H9 (cell line): ENCODE measurements around the gene SQSTM1. TPM values are rescaled to one million over a fixed set of nuclear protein-coding genes. Genes with fewer than 3 reads are reported as not detected.

Experiments
- DNase-seq: peaks from one replicate; pipeline ENCODE4 v3.0.0-alpha.2; 2017
- H2AFZ ChIP-seq: one replicate; pipeline ENCODE4 v1.6.1; 2013; ENCODE audit warnings: mild to moderate bottlenecking, low read length, control low read depth, moderate library complexity
- H2AK5ac ChIP-seq: 2 replicates; pipeline ENCODE4 v1.6.1; 2013; ENCODE audit warnings: low read length, control low read depth, mixed read lengths; ENCODE audit not compliant: insufficient read length
- H2BK120ac ChIP-seq: one replicate; pipeline ENCODE4 v1.6.1; 2013; ENCODE audit warnings: low read depth, mild to moderate bottlenecking, low read length, control low read depth, inconsistent platforms; ENCODE audit not compliant: poor library complexity, severe bottlenecking
- H2BK12ac ChIP-seq: 2 replicates; pipeline ENCODE4 v1.6.1; 2013; ENCODE audit warnings: low read length, control low read depth, mixed read lengths, low read depth; ENCODE audit not compliant: insufficient read length
- H2BK15ac ChIP-seq: 2 replicates; pipeline ENCODE4 v1.6.1; 2013; ENCODE audit warnings: low read depth, low read length, control low read depth
- H2BK20ac ChIP-seq: one replicate; pipeline ENCODE4 v1.6.1; 2013; ENCODE audit warnings: low read depth, mild to moderate bottlenecking, low read length, control low read depth, inconsistent platforms; ENCODE audit not compliant: poor library complexity, severe bottlenecking
- H2BK5ac ChIP-seq: 2 replicates; pipeline ENCODE4 v1.6.1; 2013; ENCODE audit warnings: low read length, control low read depth, mixed read lengths; ENCODE audit not compliant: insufficient read length
- H3K14ac ChIP-seq: 2 replicates; pipeline ENCODE4 v1.6.1; 2013; ENCODE audit warnings: low read length, control low read depth; ENCODE audit not compliant: insufficient read depth
- H3K18ac ChIP-seq: 2 replicates; pipeline ENCODE4 v1.6.1; 2013; ENCODE audit warnings: low read depth, mild to moderate bottlenecking, mixed read lengths, low read length, control low read depth; ENCODE audit not compliant: insufficient read length
- H3K23ac ChIP-seq: 2 replicates; pipeline ENCODE4 v1.6.1; 2013; ENCODE audit warnings: low read length, control low read depth, mixed read lengths, low read depth; ENCODE audit not compliant: insufficient read length
- H3K23me2 ChIP-seq: 2 replicates; pipeline ENCODE4 v1.6.1; 2013; ENCODE audit warnings: low read depth, mild to moderate bottlenecking, mixed read lengths, low read length, control low read depth; ENCODE audit not compliant: insufficient read length, poor library complexity, severe bottlenecking
- H3K27ac ChIP-seq: 2 replicates; pipeline ENCODE4 v1.5.1; 2013; ENCODE audit warnings: low read length, control low read depth, mixed read lengths, low read depth; ENCODE audit not compliant: insufficient read length
- H3K27me3 ChIP-seq: 2 replicates; pipeline ENCODE4 v1.6.1; 2013; ENCODE audit warnings: low read length, control low read depth, inconsistent platforms; ENCODE audit not compliant: insufficient read depth
- H3K4ac ChIP-seq: 2 replicates; pipeline ENCODE4 v1.6.1; 2013; ENCODE audit warnings: low read depth, mild to moderate bottlenecking, control low read depth, inconsistent platforms, low read length, moderate library complexity
- H3K4me1 ChIP-seq: 2 replicates; pipeline ENCODE4 v1.6.1; 2013; ENCODE audit warnings: low read length, control low read depth, inconsistent platforms; ENCODE audit not compliant: insufficient read depth
- H3K4me2 ChIP-seq: 2 replicates; pipeline ENCODE4 v1.6.1; 2013; ENCODE audit warnings: low read length, control low read depth, mixed read lengths; ENCODE audit not compliant: insufficient read length, insufficient read depth
- H3K56ac ChIP-seq: 2 replicates; pipeline ENCODE4 v1.6.1; 2013; ENCODE audit warnings: low read depth, mild to moderate bottlenecking, mixed read lengths, low read length, control low read depth; ENCODE audit not compliant: insufficient read length
- H3K79me1 ChIP-seq: 2 replicates; pipeline ENCODE4 v1.6.1; 2013; ENCODE audit warnings: low read depth, mild to moderate bottlenecking, moderate library complexity, low read length, control low read depth, inconsistent platforms; ENCODE audit not compliant: insufficient read depth, poor library complexity, severe bottlenecking
- H3K79me2 ChIP-seq: 2 replicates; pipeline ENCODE4 v1.6.1; 2013; ENCODE audit warnings: low read length, control low read depth, inconsistent platforms; ENCODE audit not compliant: insufficient read depth
- H3K9ac ChIP-seq: 2 replicates; pipeline ENCODE4 v1.6.1; 2013; ENCODE audit warnings: low read length, control low read depth, mixed read lengths; ENCODE audit not compliant: insufficient read length; ENCODE audit errors: extremely low read depth
- H3K9me3 ChIP-seq: one replicate; pipeline ENCODE4 v1.6.1; 2013; ENCODE audit warnings: low read depth, low read length, inconsistent platforms; ENCODE audit not compliant: control insufficient read depth
- H3T11ph ChIP-seq: one replicate; pipeline ENCODE4 v1.6.1; 2013; ENCODE audit warnings: mild to moderate bottlenecking, low read length, control low read depth, inconsistent platforms
- H4K20me1 ChIP-seq: one replicate; pipeline ENCODE4 v1.6.1; 2013; ENCODE audit not compliant: control insufficient read depth, insufficient read length, insufficient read depth
- H4K5ac ChIP-seq: 2 replicates; pipeline ENCODE4 v1.6.1; 2013; ENCODE audit warnings: low read depth, mild to moderate bottlenecking, mixed read lengths, low read length, control low read depth; ENCODE audit not compliant: insufficient read length
- H4K8ac ChIP-seq: replicated peaks from 2 replicates; pipeline ENCODE4 v1.6.1; 2013; ENCODE audit warnings: low read length, control low read depth, mixed read lengths, low read depth; ENCODE audit not compliant: insufficient read length
- H4K91ac ChIP-seq: 2 replicates; pipeline ENCODE4 v1.6.1; 2013; ENCODE audit warnings: low read depth, mild to moderate bottlenecking, moderate library complexity, mixed read lengths, low read length, control low read depth; ENCODE audit not compliant: insufficient read length
- H3K27ac Mint-ChIP-seq, 3 experiments: 2 replicates in 2 of 3; 3 replicates in 1 of 3; pipeline ENCODE4 v1.8.0; 2020 to 2021; ENCODE audit warnings: mixed read lengths in 3 of 3, mild to moderate bottlenecking in 1 of 3, moderate library complexity in 1 of 3
- H3K27me3 Mint-ChIP-seq: 2 replicates; pipeline ENCODE4 v1.8.0; 2021; ENCODE audit warnings: low read depth, mild to moderate bottlenecking, moderate library complexity, mixed read lengths
- H3K36me3 Mint-ChIP-seq, 3 experiments: 2 replicates in 2 of 3; 3 replicates in 1 of 3; pipeline ENCODE4 v1.8.0; 2020 to 2021; ENCODE audit warnings: low read depth in 3 of 3, mixed read lengths in 3 of 3; ENCODE audit not compliant: insufficient read depth in 1 of 3
- H3K4me1 Mint-ChIP-seq, 2 experiments: 2 replicates each; pipeline ENCODE4 v1.8.0; 2020; ENCODE audit warnings: mixed read lengths in 2 of 2
- H3K4me3 Mint-ChIP-seq, 2 experiments: 2 replicates in 1 of 2; 3 replicates in 1 of 2; pipeline ENCODE4 v1.8.0; 2020 to 2021; ENCODE audit warnings: mild to moderate bottlenecking in 2 of 2, mixed read lengths in 2 of 2, moderate library complexity in 1 of 2
- H3K9me3 Mint-ChIP-seq, 2 experiments: 2 replicates in 1 of 2; 3 replicates in 1 of 2; pipeline ENCODE4 v1.8.0; 2020; ENCODE audit warnings: mild to moderate bottlenecking in 2 of 2, mixed read lengths in 2 of 2, moderate library complexity in 1 of 2
- WGBS: extraction: QIAGEN DNeasy Blood & Tissue Kit; methylation state at CpG from one replicate; pipeline ENCODE4 v1.1.7; 2013; ENCODE audit warnings: missing lambda C conversion rate, low lambda C conversion rate, mixed read lengths; ENCODE audit not compliant: insufficient read length; ENCODE audit errors: extremely low coverage; 5-methylcytosine and 5-hydroxymethylcytosine counted together
- total RNA-seq: library from RNA; stranded (reverse); gene quantifications from 2 replicates; pipeline ENCODE4 v1.2.1, GENCODE V29; 2021
- TF ChIP-seq, protein P1 (sequence below): fragments of 200-600 bp; sonication (generic); conservative IDR thresholded peaks from 3 replicates; pipeline ENCODE4 v1.8.0; 2021; ENCODE audit warnings: antibody characterized with exemption, mild to moderate bottlenecking

SQSTM1 gene
- total RNA-seq, 1 experiment from 2014 or later: 144 TPM

DNA sequence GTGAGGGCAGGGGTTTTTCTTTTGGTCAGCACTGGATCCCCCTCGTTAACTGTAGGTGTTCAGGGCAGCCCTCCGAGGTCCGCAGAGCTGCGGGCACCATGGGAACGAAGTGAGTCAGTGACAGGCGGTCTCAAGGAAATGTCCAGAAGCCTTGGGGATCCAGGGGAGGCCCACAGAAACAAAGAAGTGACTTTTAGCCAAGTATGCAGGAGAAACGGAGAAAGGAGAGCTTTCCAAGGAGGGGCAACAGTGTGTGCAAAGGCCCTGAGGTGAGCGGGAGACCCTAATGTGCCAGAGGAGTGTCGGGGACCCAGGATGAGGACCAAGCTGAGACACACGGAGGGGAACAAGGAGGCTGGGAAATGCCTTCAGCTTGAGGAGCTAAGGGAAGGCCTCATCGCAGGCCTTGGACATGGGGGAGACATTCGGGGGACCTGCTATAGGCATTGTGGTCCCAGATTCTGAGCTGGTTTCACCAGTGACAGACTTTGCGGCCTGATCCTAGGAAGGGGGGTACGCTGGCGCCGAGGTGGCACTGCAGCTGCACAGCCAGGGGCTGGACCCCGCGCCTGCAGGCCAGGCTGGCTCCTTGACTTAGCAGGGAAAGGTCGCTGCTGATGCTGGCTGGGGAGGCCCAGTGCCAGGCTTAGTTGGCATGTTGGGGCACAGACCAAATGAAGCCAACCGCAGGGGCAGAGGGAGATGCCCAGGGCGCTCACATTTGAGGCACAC lies 23.7 kb upstream of the SQSTM1 start:
- H3K56ac ChIP-seq: no peak overlapping the region
- H3K27ac ChIP-seq: no peak overlapping the region
- H3K4me2 ChIP-seq: peak overlapping the region; percentile 48
- H3K79me1 ChIP-seq: no peaks in the 10 kb centered on the region
- 0 out of 7 replicates have a peak overlapping the region, but pooled peaks of 1 of the 3 experiments have one; percentile 3 for H3K27ac Mint-ChIP-seq
- H3K27me3 ChIP-seq: no peaks in the 10 kb centered on the region
- no peak overlapping the region for H3K9ac ChIP-seq
- H2BK20ac ChIP-seq: no peak overlapping the region
- no peak overlapping the region for H4K5ac ChIP-seq
- peaks cover 7% of the 10 kb centered on the region for H3K27me3 Mint-ChIP-seq
- no peak overlapping the region for H2BK15ac ChIP-seq
- no peaks in the 10 kb centered on the region for H3K79me2 ChIP-seq
- H3K23ac ChIP-seq: no peak overlapping the region
- peaks cover 21 to 42% (median 35%) of the 10 kb centered on the region in 3 experiments; a peak in 6 of 7 replicates for H3K36me3 Mint-ChIP-seq
- H4K20me1 ChIP-seq: no peaks in the 10 kb centered on the region
- H3K9me3 ChIP-seq: no peaks in the 10 kb centered on the region
- no peak overlapping the region for H2BK12ac ChIP-seq
- no peak overlapping the region for H3K18ac ChIP-seq
- peaks cover 21 to 26% of the 10 kb centered on the region in 2 experiments for H3K4me1 Mint-ChIP-seq
- H3K9me3 Mint-ChIP-seq: no peaks in the 10 kb centered on the region
- no peaks in the 10 kb centered on the region for H3K4me1 ChIP-seq
- H2BK120ac ChIP-seq: no peak overlapping the region
- no peak overlapping the region for H3K4ac ChIP-seq
- no peak for DNase-seq
- peaks cover 3% of the 10 kb centered on the region for H3K23me2 ChIP-seq
- no peak overlapping the region for H2AK5ac ChIP-seq
- no peak overlapping the region for H3T11ph ChIP-seq
- no peak overlapping the region for H4K91ac ChIP-seq
- no peak overlapping the region for H2BK5ac ChIP-seq
- H2AFZ ChIP-seq: no peak overlapping the region
- H4K8ac ChIP-seq: no peak overlapping the region
- no peak overlapping the region for H3K14ac ChIP-seq
- TF ChIP-seq, protein P1, sequence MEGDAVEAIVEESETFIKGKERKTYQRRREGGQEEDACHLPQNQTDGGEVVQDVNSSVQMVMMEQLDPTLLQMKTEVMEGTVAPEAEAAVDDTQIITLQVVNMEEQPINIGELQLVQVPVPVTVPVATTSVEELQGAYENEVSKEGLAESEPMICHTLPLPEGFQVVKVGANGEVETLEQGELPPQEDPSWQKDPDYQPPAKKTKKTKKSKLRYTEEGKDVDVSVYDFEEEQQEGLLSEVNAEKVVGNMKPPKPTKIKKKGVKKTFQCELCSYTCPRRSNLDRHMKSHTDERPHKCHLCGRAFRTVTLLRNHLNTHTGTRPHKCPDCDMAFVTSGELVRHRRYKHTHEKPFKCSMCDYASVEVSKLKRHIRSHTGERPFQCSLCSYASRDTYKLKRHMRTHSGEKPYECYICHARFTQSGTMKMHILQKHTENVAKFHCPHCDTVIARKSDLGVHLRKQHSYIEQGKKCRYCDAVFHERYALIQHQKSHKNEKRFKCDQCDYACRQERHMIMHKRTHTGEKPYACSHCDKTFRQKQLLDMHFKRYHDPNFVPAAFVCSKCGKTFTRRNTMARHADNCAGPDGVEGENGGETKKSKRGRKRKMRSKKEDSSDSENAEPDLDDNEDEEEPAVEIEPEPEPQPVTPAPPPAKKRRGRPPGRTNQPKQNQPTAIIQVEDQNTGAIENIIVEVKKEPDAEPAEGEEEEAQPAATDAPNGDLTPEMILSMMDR: no peak
- WGBS: no CpG with 5 or more reads among the region's 21 CpGs
- H3K4me3 Mint-ChIP-seq: peak overlapping the region; percentile 67 to 79
